ENCODE measurements around the gene GABRB1.

GRCh38 chr4:47218631-47219030 is 187.3 kb downstream of the GABRB1 start:
- no peak for TF ChIP-seq EZH2phosphoT487 (IDR thresholded peaks at IDR 0.05; ENCODE audit: borderline replicate concordance)
- TF ChIP-seq CTCF (conservative IDR thresholded peaks at IDR 0.05; ENCODE audit: low read length), result no peak

Measured in Loucy (cell line).